Measurements from ENCODE around the gene KIF1B.
A peak's percentile ranks its signal among the peaks of the same experiment; 100 is the strongest.

Gene KIF1B

GRCh38 chr1:10179406-10180091, 30.8 kb upstream of the KIF1B start:
- no peak for DNase-seq (ENCODE audit: low read depth)
- no peaks in the 10 kb centered on the region for H3K4me1 ChIP-seq (ENCODE audit: control insufficient read depth, insufficient read depth, low read length)
- H3K4me3 ChIP-seq (ENCODE audit: low read length), result no peak overlapping the region
- H3K9me3 ChIP-seq (ENCODE audit: control insufficient read depth, low read length), result no peaks in the 10 kb centered on the region
- H3K27me3 ChIP-seq (replicated peaks; ENCODE audit: control insufficient read depth, insufficient read depth, low read length), result no peaks in the 10 kb centered on the region
- H3K36me3 ChIP-seq (ENCODE audit: control insufficient read depth, insufficient read depth, low read length, severe bottlenecking), result peaks cover 38% of the 10 kb centered on the region
- no peak overlapping the region for H3K9ac ChIP-seq (ENCODE audit: low read length)

GRCh38 chr1:10181154-10181553, 29.2 kb upstream of the KIF1B start:
- no peak overlapping the region for H3K9ac ChIP-seq (ENCODE audit: low read length)
- peaks cover 28% of the 10 kb centered on the region for H3K36me3 ChIP-seq (ENCODE audit: control insufficient read depth, insufficient read depth, low read length, severe bottlenecking)
- peak; percentile 64 for DNase-seq (ENCODE audit: low read depth)
- H3K27me3 ChIP-seq (replicated peaks; ENCODE audit: control insufficient read depth, insufficient read depth, low read length), result no peaks in the 10 kb centered on the region
- H3K4me1 ChIP-seq (ENCODE audit: control insufficient read depth, insufficient read depth, low read length), result no peaks in the 10 kb centered on the region
- H3K4me3 ChIP-seq (ENCODE audit: low read length), result no peak overlapping the region
- H3K9me3 ChIP-seq (ENCODE audit: control insufficient read depth, low read length), result no peaks in the 10 kb centered on the region

GRCh38 chr1:10185759-10186158, 24.6 kb upstream of the KIF1B start:
- no peak for DNase-seq (ENCODE audit: low read depth)
- Histone ChIP-seq H3K27me3 (replicated peaks; ENCODE audit: control insufficient read depth, insufficient read depth, low read length) (no peaks in the 10 kb centered on the region), H3K9ac (ENCODE audit: low read length) (no peak overlapping the region), H3K9me3 (ENCODE audit: control insufficient read depth, low read length) (no peaks in the 10 kb centered on the region), H3K4me1 (ENCODE audit: control insufficient read depth, insufficient read depth, low read length) (no peaks in the 10 kb centered on the region), H3K36me3 (ENCODE audit: control insufficient read depth, insufficient read depth, low read length, severe bottlenecking) (peaks cover 5% of the 10 kb centered on the region), H3K4me3 (ENCODE audit: low read length) (no peak overlapping the region)

GRCh38 chr1:10186331-10187025, 23.9 kb upstream of the KIF1B start:
- Histone ChIP-seq H3K9ac (ENCODE audit: low read length) (no peak overlapping the region), H3K4me3 (ENCODE audit: low read length) (no peak overlapping the region), H3K9me3 (ENCODE audit: control insufficient read depth, low read length) (no peaks in the 10 kb centered on the region), H3K36me3 (ENCODE audit: control insufficient read depth, insufficient read depth, low read length, severe bottlenecking) (no peaks in the 10 kb centered on the region), H3K27me3 (replicated peaks; ENCODE audit: control insufficient read depth, insufficient read depth, low read length) (no peaks in the 10 kb centered on the region), H3K4me1 (ENCODE audit: control insufficient read depth, insufficient read depth, low read length) (no peaks in the 10 kb centered on the region)
- no peak for DNase-seq (ENCODE audit: low read depth)

- Histone ChIP-seq H3K4me1 (ENCODE audit: control insufficient read depth, insufficient read depth, low read length) (no peaks in the 10 kb centered on the region), H3K9ac (ENCODE audit: low read length) (no peak overlapping the region), H3K36me3 (ENCODE audit: control insufficient read depth, insufficient read depth, low read length, severe bottlenecking) (no peaks in the 10 kb centered on the region), H3K9me3 (ENCODE audit: control insufficient read depth, low read length) (no peaks in the 10 kb centered on the region), H3K4me3 (ENCODE audit: low read length) (no peak overlapping the region), H3K27me3 (replicated peaks; ENCODE audit: control insufficient read depth, insufficient read depth, low read length) (no peaks in the 10 kb centered on the region)
- no peak for DNase-seq (ENCODE audit: low read depth)
Measured at GRCh38 chr1:10187026-10187334, 23.4 kb upstream of the KIF1B start.

GRCh38 chr1:10188133-10188650, 22.2 kb upstream of the KIF1B start:
- no peak overlapping the region for H3K4me3 ChIP-seq (ENCODE audit: low read length)
- no peaks in the 10 kb centered on the region for H3K36me3 ChIP-seq (ENCODE audit: control insufficient read depth, insufficient read depth, low read length, severe bottlenecking)
- no peaks in the 10 kb centered on the region for H3K4me1 ChIP-seq (ENCODE audit: control insufficient read depth, insufficient read depth, low read length)
- no peak for DNase-seq (ENCODE audit: low read depth)
- H3K27me3 ChIP-seq (replicated peaks; ENCODE audit: control insufficient read depth, insufficient read depth, low read length), result peaks cover under 1% of the 10 kb centered on the region
- no peaks in the 10 kb centered on the region for H3K9me3 ChIP-seq (ENCODE audit: control insufficient read depth, low read length)
- no peak overlapping the region for H3K9ac ChIP-seq (ENCODE audit: low read length)

GRCh38 chr1:10189659-10190058, 20.7 kb upstream of the KIF1B start:
- Histone ChIP-seq H3K36me3 (ENCODE audit: control insufficient read depth, insufficient read depth, low read length, severe bottlenecking) (no peaks in the 10 kb centered on the region), H3K9ac (ENCODE audit: low read length) (no peak overlapping the region), H3K4me3 (ENCODE audit: low read length) (no peak overlapping the region)

GRCh38 chr1:10192263-10192662, 18.1 kb upstream of the KIF1B start:
- H3K4me3 ChIP-seq (ENCODE audit: low read length), result no peak overlapping the region
- no peaks in the 10 kb centered on the region for H3K36me3 ChIP-seq (ENCODE audit: control insufficient read depth, insufficient read depth, low read length, severe bottlenecking)
- peaks cover 5% of the 10 kb centered on the region for H3K4me1 ChIP-seq (ENCODE audit: control insufficient read depth, insufficient read depth, low read length)
- peaks cover 4% of the 10 kb centered on the region for H3K27me3 ChIP-seq (replicated peaks; ENCODE audit: control insufficient read depth, insufficient read depth, low read length)
- no peak overlapping the region for H3K9ac ChIP-seq (ENCODE audit: low read length)
- H3K9me3 ChIP-seq (ENCODE audit: control insufficient read depth, low read length), result no peaks in the 10 kb centered on the region
- no peak for DNase-seq (ENCODE audit: low read depth)

More at GRCh38 chr1:10189659-10190058, 20.7 kb upstream of the KIF1B start:
- no peaks in the 10 kb centered on the region for H3K9me3 ChIP-seq (ENCODE audit: control insufficient read depth, low read length)
- peaks cover 5% of the 10 kb centered on the region for H3K4me1 ChIP-seq (ENCODE audit: control insufficient read depth, insufficient read depth, low read length)
- no peak for DNase-seq (ENCODE audit: low read depth)
- H3K27me3 ChIP-seq (replicated peaks; ENCODE audit: control insufficient read depth, insufficient read depth, low read length), result peaks cover 4% of the 10 kb centered on the region

GRCh38 chr1:10193288-10193687, 17.1 kb upstream of the KIF1B start:
- DNase-seq (ENCODE audit: low read depth), result no peak
- Histone ChIP-seq H3K27me3 (replicated peaks; ENCODE audit: control insufficient read depth, insufficient read depth, low read length) (peaks cover 4% of the 10 kb centered on the region), H3K36me3 (ENCODE audit: control insufficient read depth, insufficient read depth, low read length, severe bottlenecking) (no peaks in the 10 kb centered on the region), H3K9me3 (ENCODE audit: control insufficient read depth, low read length) (no peaks in the 10 kb centered on the region), H3K9ac (ENCODE audit: low read length) (no peak overlapping the region), H3K4me1 (ENCODE audit: control insufficient read depth, insufficient read depth, low read length) (peaks cover 5% of the 10 kb centered on the region), H3K4me3 (ENCODE audit: low read length) (no peak overlapping the region)

GRCh38 chr1:10195570-10195969, 14.8 kb upstream of the KIF1B start:
- H3K9me3 ChIP-seq (ENCODE audit: control insufficient read depth, low read length), result no peaks in the 10 kb centered on the region
- H3K4me3 ChIP-seq (ENCODE audit: low read length), result no peak overlapping the region
- H3K27me3 ChIP-seq (replicated peaks; ENCODE audit: control insufficient read depth, insufficient read depth, low read length), result peaks cover 4% of the 10 kb centered on the region
- no peaks in the 10 kb centered on the region for H3K36me3 ChIP-seq (ENCODE audit: control insufficient read depth, insufficient read depth, low read length, severe bottlenecking)
- H3K4me1 ChIP-seq (ENCODE audit: control insufficient read depth, insufficient read depth, low read length), result peaks cover 5% of the 10 kb centered on the region
- no peak overlapping the region for H3K9ac ChIP-seq (ENCODE audit: low read length)
- DNase-seq (ENCODE audit: low read depth), result peak; percentile 31

- Histone ChIP-seq H3K9me3 (ENCODE audit: control insufficient read depth, low read length) (no peaks in the 10 kb centered on the region), H3K36me3 (ENCODE audit: control insufficient read depth, insufficient read depth, low read length, severe bottlenecking) (no peaks in the 10 kb centered on the region), H3K9ac (ENCODE audit: low read length) (no peak overlapping the region), H3K4me1 (ENCODE audit: control insufficient read depth, insufficient read depth, low read length) (peaks cover 5% of the 10 kb centered on the region), H3K27me3 (replicated peaks; ENCODE audit: control insufficient read depth, insufficient read depth, low read length) (peaks cover 4% of the 10 kb centered on the region), H3K4me3 (ENCODE audit: low read length) (no peak overlapping the region)
- DNase-seq (ENCODE audit: low read depth), result no peak
Measured at GRCh38 chr1:10196976-10197375, 13.4 kb upstream of the KIF1B start.
